Body of pancreas (tissue), 4 donors: ENCODE results near the gene ARHGAP24.

Experiments used
- CTCF ChIP-seq, 7 experiments: fragments of 450-650 bp in 4 of 7; fragments of 200-600 bp in 3 of 7; sonication (generic) in 3 of 7; IDR thresholded peaks; one replicate each; pipeline ENCODE4 v1.5.1; 2016 to 2019; ENCODE audit warnings: antibody characterized with exemption in 7 of 7
- POLR2A ChIP-seq, 3 donors: fragments of 450-650 bp; IDR thresholded peaks; one replicate each; pipeline ENCODE4 v1.6.1; 2016; ENCODE audit warnings: antibody characterized with exemption in 3 of 3, mild to moderate bottlenecking in 2 of 3

- TF ChIP-seq CTCF (IDR thresholded peaks at IDR 0.05) (no peak), POLR2A (IDR thresholded peaks at IDR 0.05) (no peak)
These were observed 532.1 kb downstream of the ARHGAP24 start for GRCh38 chr4:86007042-86007441.
